Gastroesophageal sphincter (tissue), 4 donors: ENCODE measurements around the gene CACNA1C. TPM values are rescaled to one million over a fixed set of nuclear protein-coding genes. Genes with fewer than 3 reads are reported as not detected.

Source experiments
- ATAC-seq: fragments of 150-250 bp; one replicate; pipeline ENCODE4 v1.9.1; 2016; ENCODE audit warnings: mild to moderate bottlenecking, moderate library complexity
- H3K27ac ChIP-seq, 4 donors: fragments of 200-600 bp; sonication (generic) in 3 of 4; 1 replicate in 3 of 4; 2 replicates in 1 of 4; pipeline ENCODE4 v1.5.1; 2016 to 2019
- H3K27me3 ChIP-seq: fragments of 200-600 bp; sonication (generic); one replicate; pipeline ENCODE4 v1.5.1; 2019
- H3K36me3 ChIP-seq, 2 donors: fragments of 200-600 bp; sonication (generic); one replicate each; pipeline ENCODE4 v1.5.1; 2019; ENCODE audit warnings: control low read depth in 1 of 2
- H3K4me1 ChIP-seq, 3 donors: fragments of 200-600 bp; sonication (generic); 1 replicate in 2 of 3; 2 replicates in 1 of 3; pipeline ENCODE4 v1.5.1; 2016 to 2019; ENCODE audit warnings: control low read depth in 2 of 3
- H3K4me3 ChIP-seq, 2 donors: fragments of 200-600 bp; sonication (generic); one replicate each; pipeline ENCODE4 v1.5.1; 2019; ENCODE audit warnings: mild to moderate bottlenecking in 1 of 2, moderate library complexity in 1 of 2
- H3K9me3 ChIP-seq, 3 donors: fragments of 200-600 bp; sonication (generic); one replicate each; pipeline ENCODE4 v1.5.1; 2017 to 2019; ENCODE audit warnings: control low read depth in 2 of 3
- CTCF ChIP-seq, 4 experiments: fragments of 200-600 bp in 2 of 4; fragments of 450-650 bp in 2 of 4; sonication (generic) in 1 of 4; IDR thresholded peaks; one replicate each; pipeline ENCODE4 v1.5.1; 2017 to 2019; ENCODE audit warnings: antibody characterized with exemption in 4 of 4, mild to moderate bottlenecking in 2 of 4, moderate library complexity in 2 of 4
- EP300 ChIP-seq: sonication (generic); formaldehyde crosslinking; IDR thresholded peaks from one replicate; pipeline ENCODE4 v1.6.1; 2017; ENCODE audit warnings: antibody characterized with exemption, mild to moderate bottlenecking
- POLR2A ChIP-seq, 2 donors: fragments of 450-650 bp; IDR thresholded peaks; one replicate each; pipeline ENCODE4 v1.6.1; 2017; ENCODE audit warnings: antibody characterized with exemption in 2 of 2, mild to moderate bottlenecking in 2 of 2, moderate library complexity in 1 of 2
- POLR2AphosphoS5 ChIP-seq: sonication (generic); formaldehyde crosslinking; IDR thresholded peaks from one replicate; pipeline ENCODE4 v1.6.1; 2017; ENCODE audit warnings: antibody characterized with exemption
- WGBS, 2 donors: methylation state at CpG; one replicate each; pipeline ENCODE4 v1.1.5; 2018; ENCODE audit warnings: low coverage in 1 of 2; 5-methylcytosine and 5-hydroxymethylcytosine counted together
- total RNA-seq, 4 donors: library from RNA; depleted of rRNA; stranded (reverse); fragments of >200 nt; gene quantifications; one replicate each; pipeline ENCODE4 v1.1.0, GENCODE V29; 2016

CACNA1C gene
- total RNA-seq, 4 donors from 2014 or later: 22.9 to 96.2 (median 41.4) TPM

- TF ChIP-seq EP300 (no peak), CTCF (IDR thresholded peaks at IDR 0.05) (no peak), POLR2AphosphoS5 (no peak), POLR2A (IDR thresholded peaks at IDR 0.05) (no peak)
- Histone ChIP-seq H3K36me3 (peaks cover 0 to 51% of the 10 kb centered on the region in 2 donors), H3K27ac (no peak overlapping the region), H3K4me3 (peak overlapping the region in 1 of 2 donors; percentile 45), H3K4me1 (peaks cover 0 to 13% (median 0%) of the 10 kb centered on the region in 3 donors), H3K27me3 (peaks cover 7% of the 10 kb centered on the region), H3K9me3 (no peaks in the 10 kb centered on the region)
- WGBS, 2 donors: 66 to 69% methylated on average over 6 to 12 of the region's 13 CpGs
- no peak for ATAC-seq
Observed at GRCh38 chr12:2692080-2692479, 639.3 kb downstream of the CACNA1C start.

GRCh38 chr12:2693244-2693860 lies 640.6 kb downstream of the CACNA1C start:
- Histone ChIP-seq H3K4me3 (no peak overlapping the region), H3K4me1 (peaks cover 0 to 13% (median 0%) of the 10 kb centered on the region in 3 donors), H3K9me3 (no peaks in the 10 kb centered on the region), H3K27ac (no peak overlapping the region), H3K27me3 (peaks cover 7% of the 10 kb centered on the region), H3K36me3 (peaks cover 0 to 38% of the 10 kb centered on the region in 2 donors)
- TF ChIP-seq EP300 (no peak), POLR2A (IDR thresholded peaks at IDR 0.05) (no peak), POLR2AphosphoS5 (no peak), CTCF (IDR thresholded peaks at IDR 0.05) (no peak)
- ATAC-seq: no peak
- 28 to 61% methylated on average over 4 to 9 of the region's 10 CpGs for WGBS, 2 donors

GRCh38 chr12:2693980-2694610 lies 641.3 kb downstream of the CACNA1C start:
- 80 to 95% methylated on average over 3 of the region's 3 CpGs for WGBS, 2 donors
- H3K27me3 ChIP-seq: peaks cover 7% of the 10 kb centered on the region
- no peak for TF ChIP-seq EP300
- TF ChIP-seq POLR2AphosphoS5: no peak
- TF ChIP-seq CTCF (IDR thresholded peaks at IDR 0.05): no peak
- TF ChIP-seq POLR2A (IDR thresholded peaks at IDR 0.05): no peak

GRCh38 chr12:2696136-2696535 lies 643.3 kb downstream of the CACNA1C start:
- Histone ChIP-seq H3K4me1 (peaks cover 0 to 8% (median 0%) of the 10 kb centered on the region in 3 donors), H3K27ac (no peak overlapping the region), H3K27me3 (peaks cover 4% of the 10 kb centered on the region), H3K9me3 (no peaks in the 10 kb centered on the region), H3K36me3 (peaks cover 0 to 10% of the 10 kb centered on the region in 2 donors), H3K4me3 (no peak overlapping the region)
- WGBS, 2 donors: 44 to 80% methylated on average over 2 of the region's 2 CpGs
- no peak for ATAC-seq
- TF ChIP-seq EP300: no peak
- TF ChIP-seq POLR2A (IDR thresholded peaks at IDR 0.05): no peak
- no peak for TF ChIP-seq CTCF (IDR thresholded peaks at IDR 0.05)
- TF ChIP-seq POLR2AphosphoS5: no peak

More at GRCh38 chr12:2693980-2694610, 641.3 kb downstream of the CACNA1C start:
- ATAC-seq: no peak
- no peaks in the 10 kb centered on the region for H3K9me3 ChIP-seq
- no peak overlapping the region for H3K27ac ChIP-seq
- peaks cover 0 to 13% (median 0%) of the 10 kb centered on the region in 3 donors for H3K4me1 ChIP-seq
- H3K4me3 ChIP-seq: no peak overlapping the region
- peaks cover 0 to 30% of the 10 kb centered on the region in 2 donors for H3K36me3 ChIP-seq
